KMS-11 (cell line): Measurements from ENCODE around the gene FBXL7.

Experiments used
- H2AFZ ChIP-seq: fragments of 200-600 bp; sonication (generic); 2 replicates; pipeline ENCODE4 v1.6.1; 2016; ENCODE audit warnings: antibody characterized with exemption, mixed run types, low read depth
- H3K27ac ChIP-seq: fragments of 200-600 bp; sonication (generic); 2 replicates; pipeline ENCODE4 v1.6.1; 2016; ENCODE audit warnings: mild to moderate bottlenecking, mixed run types
- H3K27me3 ChIP-seq: fragments of 200-600 bp; sonication (generic); 2 replicates; pipeline ENCODE4 v1.6.1; 2017; ENCODE audit warnings: mild to moderate bottlenecking, low read depth, mixed run types, moderate library complexity; ENCODE audit not compliant: insufficient read depth
- H3K36me3 ChIP-seq: fragments of 200-600 bp; sonication (generic); 2 replicates; pipeline ENCODE4 v1.6.1; 2017; ENCODE audit warnings: mild to moderate bottlenecking, mixed run types; ENCODE audit not compliant: insufficient read depth
- H3K4me1 ChIP-seq: fragments of 200-600 bp; sonication (generic); 2 replicates; pipeline ENCODE4 v1.6.1; 2016; ENCODE audit warnings: mild to moderate bottlenecking, low read depth, mixed run types; ENCODE audit not compliant: poor library complexity, severe bottlenecking
- H3K4me2 ChIP-seq: fragments of 200-600 bp; sonication (generic); 2 replicates; pipeline ENCODE4 v1.7.0; 2016; ENCODE audit warnings: mild to moderate bottlenecking, mixed run types
- H3K4me3 ChIP-seq: fragments of 200-600 bp; sonication (generic); IDR thresholded peaks from 2 replicates; pipeline ENCODE4 v1.6.1; 2017; ENCODE audit warnings: low read depth, low read length, mixed read lengths; ENCODE audit not compliant: insufficient read depth
- H3K79me2 ChIP-seq: fragments of 200-600 bp; sonication (generic); 2 replicates; pipeline ENCODE4 v1.6.1; 2016; ENCODE audit warnings: low read depth, mixed run types; ENCODE audit not compliant: insufficient read depth
- H3K9ac ChIP-seq: fragments of 200-600 bp; sonication (generic); 2 replicates; pipeline ENCODE4 v1.6.1; 2016; ENCODE audit warnings: mild to moderate bottlenecking, mixed run types
- H4K20me1 ChIP-seq: fragments of 200-600 bp; sonication (generic); 2 replicates; pipeline ENCODE4 v1.6.1; 2016; ENCODE audit warnings: mild to moderate bottlenecking, mixed run types; ENCODE audit not compliant: insufficient read depth
- TF ChIP-seq, protein P1 (sequence below): fragments of 200-600 bp; sonication (generic); conservative IDR thresholded peaks from 2 replicates; pipeline ENCODE4 v1.6.1; 2017; ENCODE audit warnings: low read depth, mild to moderate bottlenecking, antibody characterized with exemption, low read length, moderate library complexity, mixed read lengths

FBXL7 gene

DNA sequence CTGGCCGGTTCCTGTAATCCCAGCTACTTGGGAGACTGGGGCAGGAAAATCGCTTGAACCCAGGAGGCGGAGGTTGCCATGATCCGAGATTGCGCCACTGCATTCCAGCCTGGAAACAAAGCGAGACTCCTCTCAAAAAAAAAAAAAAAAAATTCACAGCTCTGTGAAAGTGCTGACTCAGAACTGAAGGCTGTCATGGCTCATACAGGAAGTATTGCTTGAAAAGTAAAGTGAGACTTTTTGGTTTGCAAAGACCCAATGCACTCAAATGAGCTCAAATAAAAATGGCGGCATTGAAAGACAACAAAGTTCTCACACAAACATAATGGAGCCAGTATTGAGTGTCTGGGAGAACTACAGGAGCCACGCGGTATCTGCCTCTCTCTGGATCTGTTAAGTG lies 202.1 kb downstream of the FBXL7 start:
- Histone ChIP-seq H3K27ac (no peak overlapping the region), H2AFZ (no peak overlapping the region), H3K9ac (no peak overlapping the region), H3K4me2 (no peak overlapping the region), H3K79me2 (peaks cover 10% of the 10 kb centered on the region; the same call in 1 of the 2 replicates), H4K20me1 (no peaks in the 10 kb centered on the region; the same call in 1 of the 2 replicates), H3K27me3 (no peaks in the 10 kb centered on the region), H3K4me3 (no peak overlapping the region), H3K36me3 (no peaks in the 10 kb centered on the region), H3K4me1 (peaks cover 14% of the 10 kb centered on the region)
- TF ChIP-seq, protein P1, sequence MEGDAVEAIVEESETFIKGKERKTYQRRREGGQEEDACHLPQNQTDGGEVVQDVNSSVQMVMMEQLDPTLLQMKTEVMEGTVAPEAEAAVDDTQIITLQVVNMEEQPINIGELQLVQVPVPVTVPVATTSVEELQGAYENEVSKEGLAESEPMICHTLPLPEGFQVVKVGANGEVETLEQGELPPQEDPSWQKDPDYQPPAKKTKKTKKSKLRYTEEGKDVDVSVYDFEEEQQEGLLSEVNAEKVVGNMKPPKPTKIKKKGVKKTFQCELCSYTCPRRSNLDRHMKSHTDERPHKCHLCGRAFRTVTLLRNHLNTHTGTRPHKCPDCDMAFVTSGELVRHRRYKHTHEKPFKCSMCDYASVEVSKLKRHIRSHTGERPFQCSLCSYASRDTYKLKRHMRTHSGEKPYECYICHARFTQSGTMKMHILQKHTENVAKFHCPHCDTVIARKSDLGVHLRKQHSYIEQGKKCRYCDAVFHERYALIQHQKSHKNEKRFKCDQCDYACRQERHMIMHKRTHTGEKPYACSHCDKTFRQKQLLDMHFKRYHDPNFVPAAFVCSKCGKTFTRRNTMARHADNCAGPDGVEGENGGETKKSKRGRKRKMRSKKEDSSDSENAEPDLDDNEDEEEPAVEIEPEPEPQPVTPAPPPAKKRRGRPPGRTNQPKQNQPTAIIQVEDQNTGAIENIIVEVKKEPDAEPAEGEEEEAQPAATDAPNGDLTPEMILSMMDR = no peak

DNA sequence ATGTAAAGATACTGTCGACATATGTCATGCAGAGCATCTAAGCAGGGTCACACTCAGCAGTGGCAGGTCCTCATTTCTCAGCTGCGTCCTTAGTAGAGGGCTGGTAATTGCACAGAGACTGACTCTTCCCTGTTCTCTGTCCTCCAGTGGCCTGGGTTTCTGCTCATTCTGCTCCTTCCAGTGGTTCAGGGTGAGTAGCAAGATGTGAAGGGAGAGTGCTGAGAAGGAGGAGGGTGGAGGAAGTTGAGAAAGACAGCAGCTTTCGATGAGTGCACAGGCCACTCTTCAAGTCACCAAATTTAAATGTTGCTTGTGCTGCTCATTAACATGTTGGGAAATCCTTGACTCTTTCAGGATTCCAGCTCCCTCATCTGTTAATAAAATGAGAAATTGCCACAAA lies 203.9 kb downstream of the FBXL7 start:
- no peaks in the 10 kb centered on the region for H3K36me3 ChIP-seq
- peaks cover 14% of the 10 kb centered on the region for H3K4me1 ChIP-seq
- H3K9ac ChIP-seq = no peak overlapping the region
- H2AFZ ChIP-seq = no peak overlapping the region
- H4K20me1 ChIP-seq = no peaks in the 10 kb centered on the region
- H3K79me2 ChIP-seq = peaks cover 10% of the 10 kb centered on the region; the same call in 1 of the 2 replicates
- TF ChIP-seq, protein P1 = no peak
- no peak overlapping the region for H3K4me3 ChIP-seq
- H3K4me2 ChIP-seq = no peak overlapping the region
- no peak overlapping the region for H3K27ac ChIP-seq
- no peaks in the 10 kb centered on the region for H3K27me3 ChIP-seq

DNA sequence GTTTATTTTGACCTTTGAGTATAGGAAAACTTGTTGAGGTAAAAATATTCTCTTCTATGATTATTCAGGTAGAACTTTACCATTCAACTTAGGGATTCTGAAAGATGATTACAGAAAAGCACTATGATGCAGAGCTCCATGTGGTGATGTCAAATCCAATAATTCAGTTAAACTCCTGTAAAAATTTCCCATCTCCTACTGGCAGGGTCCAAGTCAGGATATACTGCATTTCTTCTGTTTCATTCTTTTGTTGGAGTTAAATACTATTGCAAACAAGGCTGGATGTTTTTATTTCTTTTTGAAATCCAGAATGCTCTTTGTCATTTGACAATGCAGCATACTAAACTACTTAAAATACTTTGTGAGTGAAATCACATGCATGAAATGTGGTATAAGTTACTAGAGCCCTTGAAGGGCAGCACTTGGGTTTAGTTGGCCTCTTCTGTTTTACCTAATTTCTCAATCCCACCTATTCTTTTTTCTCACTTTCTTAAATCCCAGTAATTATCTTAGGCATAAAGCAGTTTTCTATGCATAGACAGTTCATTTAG lies 204.5 kb downstream of the FBXL7 start:
- Histone ChIP-seq H4K20me1 (no peaks in the 10 kb centered on the region), H3K4me3 (no peak overlapping the region), H3K4me1 (peaks cover 14% of the 10 kb centered on the region), H3K9ac (no peak overlapping the region), H3K79me2 (peaks cover 10% of the 10 kb centered on the region; the same call in 1 of the 2 replicates), H3K27me3 (no peaks in the 10 kb centered on the region), H3K36me3 (no peaks in the 10 kb centered on the region), H3K4me2 (no peak overlapping the region), H2AFZ (no peak overlapping the region), H3K27ac (no peak overlapping the region)
- TF ChIP-seq, protein P1 = no peak

DNA sequence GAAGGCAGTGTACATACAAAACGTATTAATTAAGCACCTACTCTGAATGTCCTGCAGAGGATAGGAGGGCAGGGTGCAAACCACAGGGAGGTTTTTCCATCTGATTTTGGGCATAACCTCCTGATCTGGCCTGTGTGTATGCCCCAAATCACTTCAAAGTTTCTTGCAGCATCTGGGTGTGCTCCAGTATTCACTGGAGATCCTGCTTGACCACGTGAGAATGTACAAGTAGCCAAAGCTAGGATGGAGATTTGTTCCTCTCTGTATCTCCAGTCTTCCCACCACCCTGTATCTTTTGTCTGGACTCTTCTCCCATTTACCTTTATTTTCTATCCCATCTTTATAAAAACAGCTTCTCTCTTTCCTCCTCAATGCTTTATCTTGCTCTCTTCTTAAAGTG lies 207.7 kb downstream of the FBXL7 start:
- Histone ChIP-seq H3K79me2 (peaks cover 4% of the 10 kb centered on the region; the same call in 1 of the 2 replicates), H3K36me3 (no peaks in the 10 kb centered on the region), H3K9ac (no peak overlapping the region), H3K27ac (no peak overlapping the region), H3K4me3 (no peak overlapping the region), H3K4me2 (no peak overlapping the region), H3K4me1 (no peaks in the 10 kb centered on the region), H2AFZ (no peak overlapping the region), H3K27me3 (no peaks in the 10 kb centered on the region), H4K20me1 (no peaks in the 10 kb centered on the region)
- TF ChIP-seq, protein P1 = no peak
